HG03469 (cell line): ENCODE data around the gene KLF7.
A peak's percentile ranks its signal among the peaks of the same experiment; 100 is the strongest.

Source experiments
- ATAC-seq: cut with Tn5 transposase; IDR thresholded peaks from one replicate; pipeline ENCODE4 v1.9.1; 2021; ENCODE audit warnings: mild to moderate bottlenecking, moderate library complexity, moderate number of reproducible peaks; ENCODE audit not compliant: unreplicated experiment

Gene KLF7

DNA sequence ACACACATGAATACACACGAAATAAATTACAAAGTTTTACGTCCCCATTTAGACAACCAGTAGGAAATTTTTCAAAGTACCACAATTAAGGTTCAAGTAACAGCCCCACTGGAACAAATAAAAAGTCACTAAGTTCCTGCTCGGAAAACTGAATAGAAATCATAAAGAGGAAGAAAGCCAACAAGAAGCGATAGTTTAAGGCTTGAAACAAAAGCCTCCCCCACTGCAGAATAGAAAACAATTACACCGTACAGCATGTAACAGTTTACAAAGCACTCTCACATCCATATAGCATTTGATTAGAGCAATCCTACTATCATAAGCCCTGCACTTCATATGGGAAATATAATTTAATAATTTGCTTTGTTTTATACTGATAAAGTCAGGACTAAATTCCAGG, 15.5 kb downstream of the KLF7 start:
- no peak for ATAC-seq

GRCh38 chr2:207149249-207150213, 16.2 kb downstream of the KLF7 start:
- ATAC-seq, result peak; percentile 86

- ATAC-seq, result no peak
These were observed 17.7 kb downstream of the KLF7 start for GRCh38 chr2:207148020-207148419.

DNA sequence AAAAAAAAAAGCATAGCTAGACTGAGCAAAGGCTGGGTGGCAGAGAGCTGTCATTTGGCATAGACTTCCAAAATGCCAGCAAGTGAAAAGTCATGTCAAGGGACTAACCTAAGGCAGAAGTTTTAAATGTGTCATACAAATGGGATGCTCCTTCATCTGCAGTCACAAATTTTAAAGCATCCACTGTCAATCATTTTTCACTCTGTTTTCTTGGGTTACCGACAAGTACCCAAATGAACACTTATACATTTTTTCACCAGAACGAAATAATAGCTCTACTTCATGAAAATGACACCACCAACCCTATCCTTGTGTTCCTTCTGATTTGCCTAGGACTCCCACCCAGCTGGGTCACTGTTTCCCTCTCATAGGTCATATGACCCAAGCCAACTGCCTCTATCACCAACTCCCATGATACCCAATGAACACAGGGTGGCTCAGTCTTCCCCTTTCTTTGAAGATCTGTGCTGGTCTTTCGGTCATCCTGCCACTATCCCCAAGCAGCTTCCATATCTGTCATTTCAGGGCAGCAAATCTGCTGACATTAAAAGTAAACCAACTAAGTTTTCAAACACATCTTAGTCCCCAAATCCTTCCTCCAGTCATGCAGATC, 21.5 kb downstream of the KLF7 start:
- no peak for ATAC-seq

GRCh38 chr2:207143215-207144172, 22.3 kb downstream of the KLF7 start:
- no peak for ATAC-seq

GRCh38 chr2:207142461-207142860, 23.3 kb downstream of the KLF7 start:
- ATAC-seq, result no peak

DNA sequence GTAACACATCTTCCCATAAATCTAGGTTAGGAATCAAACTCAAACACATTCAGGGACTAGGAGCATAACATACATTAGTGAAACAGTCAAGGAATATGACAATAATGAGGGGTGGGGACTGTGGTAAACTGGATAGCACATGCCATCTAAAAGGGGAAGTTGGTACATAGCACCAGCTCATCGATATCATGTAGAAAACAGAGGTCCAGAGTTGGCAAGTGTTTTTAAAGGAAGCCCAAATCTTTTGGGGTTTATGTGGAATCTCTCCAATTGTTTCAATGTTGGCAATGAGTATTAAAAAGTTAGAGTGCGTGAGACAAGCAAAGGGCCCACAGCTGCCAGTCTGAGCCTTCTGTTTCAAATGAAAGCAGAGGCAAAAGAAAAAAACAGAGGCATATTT, 24.4 kb downstream of the KLF7 start:
- no peak for ATAC-seq

GRCh38 chr2:207140265-207140664, 25.5 kb downstream of the KLF7 start:
- ATAC-seq, result no peak

DNA sequence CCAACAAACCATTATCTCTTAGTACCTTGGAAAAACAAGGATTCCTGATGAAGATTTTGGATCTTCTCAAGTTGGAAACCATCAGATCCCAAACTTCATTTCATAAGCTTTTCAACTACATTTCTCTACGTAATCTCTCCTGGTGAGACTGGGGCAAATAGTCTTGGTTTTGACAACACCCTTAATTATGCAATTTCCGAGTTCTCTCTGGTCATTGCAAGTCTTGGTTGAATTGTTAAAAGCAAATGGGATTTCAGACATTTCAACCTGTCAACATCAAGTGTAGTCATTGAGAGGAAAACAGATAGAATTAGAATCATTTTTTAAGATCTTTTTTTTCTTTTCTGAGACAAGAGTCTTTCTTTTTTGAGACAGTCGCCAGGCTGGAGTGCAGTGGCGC, 26.2 kb downstream of the KLF7 start:
- ATAC-seq, result no peak

GRCh38 chr2:207138627-207139297, 27.0 kb downstream of the KLF7 start:
- no peak for ATAC-seq

GRCh38 chr2:207137596-207138337, 28.0 kb downstream of the KLF7 start:
- no peak for ATAC-seq

DNA sequence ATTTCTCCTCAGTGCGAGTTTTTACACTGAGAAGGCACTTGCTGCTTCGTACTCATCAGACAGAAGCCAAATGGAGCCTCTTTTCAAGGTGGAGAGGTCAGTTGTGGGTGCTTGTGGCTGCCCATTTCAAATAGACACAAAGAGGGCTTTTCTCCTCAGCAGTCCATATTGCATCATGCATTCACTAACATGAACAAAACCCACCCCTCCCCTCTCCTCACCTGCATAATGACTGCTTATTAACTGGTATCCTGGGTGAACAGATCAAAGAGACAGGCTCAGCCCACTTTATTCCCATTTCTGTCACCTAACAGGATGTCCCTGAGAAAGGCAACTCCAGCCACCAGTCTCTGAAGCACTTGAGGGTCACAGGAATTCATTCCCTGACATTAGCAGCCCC, 28.9 kb downstream of the KLF7 start:
- ATAC-seq, result no peak

DNA sequence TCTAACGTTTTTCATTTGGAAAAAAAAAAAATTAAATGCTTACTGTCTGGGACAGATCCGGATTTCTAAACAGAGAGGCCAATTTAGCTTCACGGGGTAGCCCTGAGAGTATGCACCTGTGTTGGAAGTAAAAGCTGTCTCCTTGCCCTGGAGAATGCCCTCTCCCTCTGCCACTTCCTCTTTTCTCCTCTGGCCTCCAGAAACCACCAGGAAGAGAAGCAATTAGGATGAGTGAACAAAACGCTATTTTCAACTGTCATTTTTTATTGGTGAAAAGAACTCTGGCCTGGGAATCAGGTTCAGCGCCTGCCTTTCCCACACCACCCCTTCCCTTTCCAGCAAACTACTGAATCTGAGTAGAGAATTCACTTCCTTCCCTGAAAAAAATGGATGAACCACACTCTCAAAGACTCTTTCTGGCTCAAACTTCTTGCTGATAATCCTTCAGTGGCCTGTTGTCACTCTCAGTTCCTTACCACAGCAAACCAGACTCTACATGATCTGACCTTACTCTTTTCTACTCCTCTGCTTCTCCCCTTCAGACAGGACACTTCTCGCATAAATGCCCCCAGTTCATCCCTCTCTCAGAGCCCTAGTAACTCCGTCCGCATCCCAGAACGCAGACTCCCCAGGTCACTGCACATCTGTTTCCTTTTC, 29.8 kb downstream of the KLF7 start:
- ATAC-seq, result no peak

- no peak for ATAC-seq
These were observed 30.4 kb downstream of the KLF7 start for GRCh38 chr2:207135340-207135739.

- ATAC-seq, result no peak
These were observed 31.8 kb downstream of the KLF7 start for GRCh38 chr2:207133820-207134519.

- no peak for ATAC-seq
These were observed 32.3 kb downstream of the KLF7 start for GRCh38 chr2:207133458-207133819.

DNA sequence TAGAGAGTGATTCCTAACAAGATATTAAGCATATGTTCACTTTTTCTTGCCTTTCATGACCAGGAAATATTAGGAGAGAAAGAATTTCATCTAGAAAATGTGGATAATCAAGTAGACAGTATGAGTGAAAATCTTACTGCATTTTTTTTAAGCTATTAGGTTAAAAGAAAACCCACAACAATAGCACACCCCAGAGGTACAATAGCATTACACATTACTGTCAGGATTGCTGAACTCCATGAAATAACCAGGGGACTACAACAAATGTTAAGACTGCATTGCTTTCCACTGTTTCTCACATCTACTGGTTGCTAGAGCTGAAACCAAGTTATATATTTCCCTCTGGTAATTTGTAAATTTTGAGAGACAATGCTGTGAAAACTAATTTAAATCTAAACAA, 33.7 kb downstream of the KLF7 start:
- ATAC-seq, result no peak

GRCh38 chr2:207131594-207131993, 34.2 kb downstream of the KLF7 start:
- no peak for ATAC-seq
